ENCODE data around the gene CAMSAP2.
A peak's percentile ranks its signal among the peaks of the same experiment; 100 is the strongest.

CAMSAP2 gene

GRCh38 chr1:200885623-200886402 is 147.1 kb downstream of the CAMSAP2 start:
- DNase-seq: no peak

DNA sequence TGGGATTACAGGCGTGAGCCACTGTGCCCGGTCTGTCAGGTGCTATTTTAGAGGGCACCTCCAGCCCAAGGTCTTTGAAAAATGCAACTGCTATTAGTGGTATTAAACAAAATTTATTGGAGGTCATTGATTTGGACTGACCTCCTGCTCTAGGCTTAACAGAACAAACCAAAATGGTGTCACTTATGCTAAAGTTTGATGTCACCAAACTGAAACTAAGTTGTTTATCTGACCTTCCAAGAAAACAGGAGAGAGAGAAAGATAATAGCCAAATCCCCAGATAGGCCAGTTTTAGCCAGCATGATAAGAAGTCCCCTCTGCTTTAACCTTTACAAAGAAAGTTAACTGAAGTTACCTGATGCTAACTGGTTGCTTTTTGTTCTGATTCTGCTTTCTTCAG is 147.9 kb downstream of the CAMSAP2 start:
- no peak for DNase-seq

DNA sequence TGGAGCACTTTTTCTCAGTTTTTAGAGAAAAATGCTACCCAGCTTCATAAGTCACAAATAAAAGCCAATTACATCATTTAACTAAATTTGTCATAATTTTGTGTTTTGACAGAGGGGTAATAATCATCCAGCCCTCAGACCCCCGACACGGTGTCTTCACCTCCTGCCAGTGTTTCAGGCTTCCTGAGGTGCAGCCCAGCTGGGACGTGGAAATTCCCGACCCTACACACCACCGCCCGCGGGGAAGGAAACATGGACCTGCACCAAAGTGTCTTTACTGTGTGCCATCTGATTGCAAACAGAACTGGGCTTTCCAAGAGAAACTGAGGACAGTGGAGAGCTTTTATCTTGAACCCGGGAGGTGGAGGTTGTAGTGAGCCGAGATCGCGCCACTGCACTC is 148.3 kb downstream of the CAMSAP2 start:
- DNase-seq: no peak

- no peak for DNase-seq
Measured at GRCh38 chr1:200887772-200888348, 149.2 kb downstream of the CAMSAP2 start.

- DNase-seq: no peak
Measured at GRCh38 chr1:200888349-200888838, 149.7 kb downstream of the CAMSAP2 start.

- no peak for DNase-seq
Measured at GRCh38 chr1:200889571-200889970, 150.9 kb downstream of the CAMSAP2 start.

- DNase-seq: no peak
Measured at GRCh38 chr1:200890027-200890426, 151.3 kb downstream of the CAMSAP2 start.

DNA sequence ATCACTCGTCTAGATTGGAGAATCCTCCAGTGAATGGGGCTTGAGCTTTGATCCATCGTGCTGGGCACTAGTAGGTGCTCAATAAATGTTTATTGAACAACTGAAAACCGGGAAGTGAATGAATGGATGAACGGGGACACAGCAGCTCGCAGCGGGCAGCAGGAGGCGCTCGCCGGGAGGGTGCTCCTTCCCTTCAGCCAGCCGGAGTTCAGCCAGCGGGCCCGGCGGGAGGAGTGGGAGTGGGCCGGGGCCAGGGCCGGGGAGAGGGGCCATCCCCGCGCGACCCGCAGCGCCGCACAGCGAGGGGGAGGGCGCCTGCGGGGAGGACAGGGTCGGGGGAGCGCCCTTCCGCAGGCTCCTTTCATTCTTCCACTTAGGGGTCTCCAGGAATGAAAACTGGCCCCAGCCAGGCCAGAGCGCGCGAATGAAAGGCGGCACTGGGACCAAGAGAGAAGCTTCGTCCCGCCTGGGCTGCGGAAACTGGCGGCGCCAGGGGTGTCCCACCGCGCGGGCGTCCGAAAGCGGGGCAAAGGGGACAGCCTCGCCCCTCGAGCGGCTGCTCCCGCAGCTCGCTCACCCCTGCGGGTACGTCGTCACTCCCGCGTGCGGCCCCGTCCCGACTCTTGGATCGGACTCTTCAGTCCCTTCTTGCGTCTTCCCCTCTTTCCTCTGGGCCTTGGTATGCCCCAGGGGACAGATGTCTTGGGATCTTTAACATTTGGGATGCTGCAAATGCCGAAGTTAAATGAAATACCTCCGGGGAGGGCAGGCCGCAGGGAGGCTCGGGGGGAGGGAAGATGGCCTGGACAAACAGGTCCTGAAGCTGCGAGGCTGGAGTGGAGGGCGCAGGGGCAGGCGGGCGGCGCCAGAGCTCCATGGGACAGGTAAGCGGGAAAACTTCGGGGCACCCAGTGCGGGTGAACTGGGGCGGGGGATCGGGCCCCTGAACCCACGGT is 152.4 kb downstream of the CAMSAP2 start:
- DNase-seq: peak; percentile 96

DNA sequence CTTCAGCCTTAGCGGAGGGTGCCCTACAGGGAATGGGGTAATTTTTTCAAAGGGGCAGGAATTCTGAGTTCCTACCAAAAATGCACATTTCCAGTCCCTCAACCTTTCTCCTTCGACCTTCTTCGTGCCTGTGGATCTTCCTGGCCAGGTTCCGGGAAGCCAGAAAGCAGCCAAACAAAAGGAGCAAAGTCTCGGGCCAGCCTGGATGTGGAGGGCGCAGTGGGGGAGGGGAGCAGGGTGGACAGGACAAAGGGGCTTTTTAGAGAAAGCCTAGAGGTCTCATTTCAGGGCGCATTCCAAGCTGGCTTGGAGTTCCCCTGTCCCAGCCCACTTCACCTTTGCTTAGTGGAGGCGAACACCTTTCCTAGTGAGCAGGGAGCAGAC is 153.1 kb downstream of the CAMSAP2 start:
- no peak for DNase-seq

GRCh38 chr1:200892546-200892945 is 153.9 kb downstream of the CAMSAP2 start:
- no peak for DNase-seq

GRCh38 chr1:200892958-200893357 is 154.3 kb downstream of the CAMSAP2 start:
- DNase-seq: no peak

DNA sequence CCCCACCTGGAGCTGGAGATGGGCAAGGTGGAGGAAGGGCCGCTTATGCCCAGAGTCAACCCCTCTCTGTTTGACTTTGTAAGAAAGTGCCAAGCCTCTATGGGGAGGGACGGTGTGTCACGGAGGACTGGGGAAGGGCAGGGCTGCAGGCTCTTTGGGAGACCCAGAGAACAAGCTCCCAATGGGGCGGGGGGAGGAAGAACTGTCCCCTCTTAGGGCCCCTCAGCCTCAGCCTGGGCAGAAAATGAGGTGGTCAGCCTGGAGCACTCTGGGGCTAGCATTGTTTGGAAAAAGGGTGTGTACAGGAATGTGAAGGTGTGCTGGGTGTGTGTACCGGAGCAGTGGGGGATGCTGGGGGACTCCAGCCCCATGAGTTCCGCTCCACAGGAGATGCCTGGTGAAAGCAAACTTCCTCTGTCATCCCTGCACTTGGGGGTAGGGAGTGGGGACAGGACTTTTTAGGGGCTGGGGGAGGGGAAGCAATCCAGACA is 154.8 kb downstream of the CAMSAP2 start:
- DNase-seq: no peak

- DNase-seq: no peak
Measured at GRCh38 chr1:200894712-200895442, 156.2 kb downstream of the CAMSAP2 start, which contains the start of gene INAVA. Gene INAVA, plus strand, starts transcription at chr1:200894900. Its CDS starts 3,501 bp downstream, at chr1:200898401.

DNA sequence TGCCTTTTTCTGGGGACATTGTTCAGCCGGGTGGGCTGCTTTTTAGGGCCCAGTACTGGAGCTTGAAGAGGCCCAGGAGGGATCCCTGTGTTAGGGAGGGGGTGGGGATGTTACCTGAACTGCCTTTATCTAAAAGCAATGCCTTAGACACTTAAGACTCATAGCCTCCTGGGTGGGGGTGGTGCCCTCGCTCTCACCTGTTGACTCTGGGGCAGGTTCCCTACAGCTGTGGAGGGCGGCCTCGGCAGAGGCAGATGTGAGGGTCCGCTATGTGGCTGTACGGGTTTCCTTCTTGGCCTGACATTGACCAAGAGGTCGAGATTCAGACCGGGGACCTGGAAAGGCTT is 156.7 kb downstream of the CAMSAP2 start:
- no peak for DNase-seq

DNA sequence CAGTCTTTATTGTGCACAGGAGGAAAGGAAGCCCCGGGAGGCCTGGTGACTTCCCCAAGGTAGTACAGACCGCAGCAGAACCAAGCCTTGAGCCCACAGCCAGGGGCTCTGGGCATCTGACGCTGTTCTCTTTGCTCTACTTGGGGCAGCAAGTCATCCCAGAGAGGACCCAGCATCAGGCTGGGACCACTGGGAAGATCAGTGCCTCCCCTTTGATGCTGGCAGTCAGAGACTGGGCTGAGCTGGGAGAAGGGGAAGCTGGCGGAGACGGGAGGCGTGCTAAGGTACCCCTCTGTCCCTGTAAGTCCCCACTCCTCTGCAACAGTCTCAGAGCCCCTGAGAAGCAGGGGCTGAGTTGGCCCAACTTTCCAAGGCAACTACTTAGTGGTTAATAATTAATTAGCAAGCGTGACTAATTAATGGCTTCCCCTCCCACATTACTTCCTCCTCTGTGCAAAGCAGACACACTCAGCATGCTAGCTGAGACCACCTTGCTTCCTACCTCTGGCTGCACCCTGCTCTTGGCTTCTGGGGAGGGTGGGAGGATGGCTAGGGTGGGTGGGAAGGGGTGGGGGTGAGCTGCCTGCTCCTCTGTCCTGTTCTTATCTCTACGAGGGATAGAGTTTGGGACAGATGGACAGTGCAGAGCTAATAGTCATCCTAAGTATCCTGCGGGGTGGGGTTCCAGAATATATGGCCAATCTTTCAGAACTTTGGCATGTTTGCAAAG is 157.3 kb downstream of the CAMSAP2 start:
- no peak for DNase-seq

- no peak for DNase-seq
Measured at GRCh38 chr1:200896531-200897196, 158.0 kb downstream of the CAMSAP2 start.

- no peak for DNase-seq
Measured at GRCh38 chr1:200897259-200897658, 158.6 kb downstream of the CAMSAP2 start.

GRCh38 chr1:200899015-200899386 is 160.3 kb downstream of the CAMSAP2 start:
- DNase-seq: no peak

- no peak for DNase-seq
Measured at GRCh38 chr1:200899451-200899915, 160.8 kb downstream of the CAMSAP2 start.

- no peak for DNase-seq
Measured at GRCh38 chr1:200899954-200900867, 161.5 kb downstream of the CAMSAP2 start.
